ENCODE results near the gene PCYT1A. TPM values are rescaled to one million over a fixed set of nuclear protein-coding genes. Genes with fewer than 3 reads are reported as not detected.
A peak's percentile ranks its signal among the peaks of the same experiment; 100 is the strongest.
"Not testable (repeated sequence)": the region's sequence is repeated elsewhere in the genome, so short reads cannot be mapped to it uniquely, and the experiment has no call there.

The PCYT1A gene
- total RNA-seq, 4 donors from 2014 or later = 55.7 to 62.7 (median 59.3) TPM

DNA sequence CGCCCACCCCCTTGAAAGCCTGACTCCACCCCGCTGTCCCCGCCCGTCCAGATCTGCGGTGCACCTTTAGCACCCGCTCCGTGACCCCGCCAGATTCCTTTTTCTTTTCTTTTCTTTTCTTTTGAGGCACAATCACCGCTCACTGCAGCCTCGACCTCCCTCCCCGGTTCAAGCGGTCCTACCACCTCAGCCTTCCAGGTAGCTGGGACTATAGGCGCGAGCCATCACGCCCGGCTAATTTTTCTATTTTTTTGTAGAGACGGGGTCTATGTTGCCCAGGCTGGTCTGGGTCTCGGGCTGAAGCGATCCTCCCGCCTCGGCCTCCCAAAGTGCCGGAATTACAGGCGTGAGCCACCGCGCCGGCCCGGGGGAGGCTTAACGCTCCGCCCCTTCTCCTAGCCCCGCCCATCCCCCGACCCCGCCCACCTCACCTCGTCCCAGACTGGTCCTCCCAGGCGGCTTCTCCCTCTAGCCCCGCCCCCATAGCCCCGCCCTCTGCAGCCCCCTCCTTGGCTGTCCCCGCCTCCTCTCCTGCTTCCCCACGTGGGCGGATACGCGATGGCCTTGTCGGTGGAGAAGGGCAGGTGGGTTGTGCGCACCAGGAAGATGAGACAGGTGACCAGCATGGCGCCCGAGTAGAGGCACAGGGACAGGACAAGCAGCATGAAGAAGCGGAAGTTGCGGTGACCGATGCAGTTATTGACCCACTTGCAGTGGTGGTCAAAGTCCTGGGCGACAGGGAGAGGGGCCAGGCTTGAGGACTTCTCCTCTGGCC is 79.5 kb downstream of the PCYT1A start:
- H3K4me3 ChIP-seq = peak overlapping the region; percentile 38 to 47 (median 39)
- TF ChIP-seq POLR2AphosphoS5 (IDR thresholded peaks at IDR 0.05) (no peak), POLR2A (IDR thresholded peaks at IDR 0.05; ENCODE audit: low read depth) (no peak), EP300 (IDR thresholded peaks at IDR 0.05) (no peak)
- TF ChIP-seq, protein P1, sequence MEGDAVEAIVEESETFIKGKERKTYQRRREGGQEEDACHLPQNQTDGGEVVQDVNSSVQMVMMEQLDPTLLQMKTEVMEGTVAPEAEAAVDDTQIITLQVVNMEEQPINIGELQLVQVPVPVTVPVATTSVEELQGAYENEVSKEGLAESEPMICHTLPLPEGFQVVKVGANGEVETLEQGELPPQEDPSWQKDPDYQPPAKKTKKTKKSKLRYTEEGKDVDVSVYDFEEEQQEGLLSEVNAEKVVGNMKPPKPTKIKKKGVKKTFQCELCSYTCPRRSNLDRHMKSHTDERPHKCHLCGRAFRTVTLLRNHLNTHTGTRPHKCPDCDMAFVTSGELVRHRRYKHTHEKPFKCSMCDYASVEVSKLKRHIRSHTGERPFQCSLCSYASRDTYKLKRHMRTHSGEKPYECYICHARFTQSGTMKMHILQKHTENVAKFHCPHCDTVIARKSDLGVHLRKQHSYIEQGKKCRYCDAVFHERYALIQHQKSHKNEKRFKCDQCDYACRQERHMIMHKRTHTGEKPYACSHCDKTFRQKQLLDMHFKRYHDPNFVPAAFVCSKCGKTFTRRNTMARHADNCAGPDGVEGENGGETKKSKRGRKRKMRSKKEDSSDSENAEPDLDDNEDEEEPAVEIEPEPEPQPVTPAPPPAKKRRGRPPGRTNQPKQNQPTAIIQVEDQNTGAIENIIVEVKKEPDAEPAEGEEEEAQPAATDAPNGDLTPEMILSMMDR (IDR thresholded peaks at IDR 0.05) = no peak
- no peak overlapping the region for H3K27ac ChIP-seq (replicated peaks in 1 of 4)
- H3K9me3 ChIP-seq = no peaks in the 10 kb centered on the region
- DNase-seq (ENCODE audit: extremely low spot score) = no peak
- peaks cover 0 to 12% (median 11%) of the 10 kb centered on the region in 4 donors for H3K4me1 ChIP-seq
- H3K27me3 ChIP-seq = peaks cover 0 to 43% (median 2%) of the 10 kb centered on the region in 4 donors
- 38% methylated on average over 41 of the region's 49 CpGs for WGBS
- intact Hi-C loops (cut with DNase I) = no loop called here
- no peaks in the 10 kb centered on the region for H3K36me3 ChIP-seq

DNA sequence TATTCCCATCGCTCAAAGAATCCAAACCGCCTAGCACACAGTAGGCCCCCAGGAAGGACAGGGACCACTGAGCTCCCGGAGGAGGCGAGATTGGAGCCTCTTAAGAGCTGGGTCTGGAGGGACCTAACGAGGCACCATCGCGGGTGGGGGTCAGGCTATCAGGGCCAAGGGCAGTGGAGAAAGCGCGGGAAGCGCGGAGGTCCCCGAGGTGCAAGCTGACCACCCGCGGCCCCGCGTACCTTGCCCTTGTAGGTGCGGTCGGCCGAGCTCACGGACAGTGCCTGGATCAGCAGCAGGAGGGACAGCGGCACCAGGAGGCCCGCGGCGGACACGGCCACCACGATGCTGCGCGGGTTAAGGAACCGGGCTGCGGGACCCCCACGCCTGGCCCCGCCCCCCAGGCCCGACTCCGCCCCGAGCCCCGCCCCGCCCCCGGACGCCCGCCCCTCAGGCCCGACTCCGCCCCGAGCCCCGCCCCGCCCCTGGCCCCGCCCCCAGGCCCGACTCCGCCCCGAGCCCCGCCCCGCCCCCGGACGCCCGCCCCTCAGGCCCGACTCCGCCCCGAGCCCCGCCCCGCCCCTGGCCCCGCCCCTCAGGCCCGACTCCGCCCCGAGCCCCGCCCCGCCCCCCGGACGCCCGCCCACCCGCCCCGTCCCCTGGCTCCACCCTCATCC is 80.2 kb downstream of the PCYT1A start:
- Histone ChIP-seq H3K4me3 (peak overlapping the region; percentile 38 to 55 (median 45)), H3K36me3 (no peaks in the 10 kb centered on the region), H3K27ac (replicated peaks in 1 of 4) (no peak overlapping the region), H3K9me3 (no peaks in the 10 kb centered on the region), H3K27me3 (peaks cover 0 to 47% (median 2%) of the 10 kb centered on the region in 4 donors), H3K4me1 (peaks cover 0 to 12% (median 11%) of the 10 kb centered on the region in 4 donors)
- intact Hi-C loops (cut with DNase I) = no loop called here
- TF ChIP-seq POLR2AphosphoS5 (IDR thresholded peaks at IDR 0.05) (no peak), POLR2A (IDR thresholded peaks at IDR 0.05; ENCODE audit: low read depth) (no peak), EP300 (IDR thresholded peaks at IDR 0.05) (no peak)
- TF ChIP-seq, protein P1 (IDR thresholded peaks at IDR 0.05) = no peak
- no peak for DNase-seq (ENCODE audit: extremely low spot score)
- WGBS = 80% methylated on average over 1 of the region's 70 CpGs

DNA sequence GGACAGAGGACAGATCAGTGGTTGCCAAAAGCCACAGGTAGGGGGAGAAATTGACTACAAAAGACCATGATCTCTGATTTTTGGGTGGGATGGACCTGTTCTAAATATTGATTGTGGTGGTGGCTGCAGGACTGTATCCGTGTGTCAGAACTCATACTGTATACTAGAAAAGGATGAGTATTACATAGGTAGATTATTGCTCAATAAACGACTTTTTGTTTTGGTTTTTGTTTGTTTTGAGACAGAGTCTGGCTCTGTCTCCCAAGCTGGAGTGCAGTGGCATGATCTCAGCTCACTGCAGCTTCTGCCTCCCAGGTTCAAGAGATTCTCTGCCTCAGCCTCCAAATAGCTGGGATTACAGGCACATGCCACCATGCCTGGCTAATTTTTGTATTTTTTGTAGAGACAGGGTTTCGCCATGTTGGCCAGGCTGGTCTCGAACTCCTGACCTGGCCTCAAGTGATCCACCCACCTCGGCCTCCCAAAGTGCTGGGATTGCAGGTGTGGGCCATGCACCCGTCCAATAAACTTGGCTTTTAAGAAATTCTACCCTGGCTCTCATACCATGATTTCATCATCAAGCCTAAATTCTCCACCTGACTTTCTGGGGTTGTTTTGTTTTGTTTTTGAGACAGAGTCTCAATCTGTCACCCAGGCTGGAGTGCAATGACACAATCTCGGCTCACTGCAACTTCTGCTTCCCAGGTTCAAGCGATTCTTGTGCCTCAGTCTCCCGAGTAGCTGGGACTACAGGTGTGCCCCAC is 81.9 kb downstream of the PCYT1A start:
- H3K36me3 ChIP-seq; H3K9me3 ChIP-seq; H3K27ac ChIP-seq (replicated peaks in 1 of 4); intact Hi-C loops (cut with DNase I); H3K4me3 ChIP-seq; DNase-seq (ENCODE audit: extremely low spot score): not testable (repeated sequence)
- H3K27me3 ChIP-seq = peaks cover 0 to 56% (median 2%) of the 10 kb centered on the region in 4 donors
- H3K4me1 ChIP-seq = peaks cover 0 to 12% (median 11%) of the 10 kb centered on the region in 4 donors
- 88% methylated on average over 8 of the region's 9 CpGs for WGBS

DNA sequence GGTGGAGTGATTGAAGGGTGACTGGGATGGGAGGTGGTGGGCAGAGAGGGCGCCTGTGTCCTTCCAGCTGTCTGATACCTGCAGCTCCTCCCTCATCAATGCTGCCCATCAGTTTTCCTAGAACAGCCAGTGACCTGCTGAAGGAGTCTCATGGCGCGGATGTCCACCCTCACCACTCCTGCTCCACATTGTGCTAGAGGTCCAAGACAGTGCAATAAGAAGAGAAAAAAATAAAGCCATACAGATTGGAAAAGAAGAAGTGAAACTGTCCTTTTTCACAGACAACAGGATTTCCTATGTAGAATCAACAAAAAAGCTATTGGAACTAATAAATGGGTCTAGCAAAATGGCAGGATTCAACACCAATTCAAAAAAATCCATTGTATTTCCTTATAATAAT is 83.7 kb downstream of the PCYT1A start:
- peaks cover 0 to 12% (median 11%) of the 10 kb centered on the region in 4 donors for H3K4me1 ChIP-seq
- no peaks in the 10 kb centered on the region for H3K9me3 ChIP-seq
- TF ChIP-seq POLR2AphosphoS5 (IDR thresholded peaks at IDR 0.05) (no peak), POLR2A (IDR thresholded peaks at IDR 0.05; ENCODE audit: low read depth) (no peak), EP300 (IDR thresholded peaks at IDR 0.05) (no peak)
- TF ChIP-seq, protein P1 (IDR thresholded peaks at IDR 0.05) = no peak
- intact Hi-C loops (cut with DNase I) = no loop called here
- H3K27ac ChIP-seq (replicated peaks in 1 of 4) = no peak overlapping the region
- peaks cover 0 to 56% (median 2%) of the 10 kb centered on the region in 4 donors for H3K27me3 ChIP-seq
- H3K36me3 ChIP-seq = no peaks in the 10 kb centered on the region
- H3K4me3 ChIP-seq = no peak overlapping the region
- no peak for DNase-seq (ENCODE audit: extremely low spot score)
- 71% methylated on average over 3 of the region's 3 CpGs for WGBS
